B cell (primary cell): ENCODE results near the gene THSD7B. TPM values are rescaled to one million over a fixed set of nuclear protein-coding genes. Genes with fewer than 3 reads are reported as not detected.

ENCODE experiments used
- ATAC-seq: fragments of 200-7000 bp; cut with Tn5 transposase; one replicate; pipeline ENCODE4 v1.10.0; 2021; ENCODE audit warnings: low read depth, mild to moderate bottlenecking, moderate number of reproducible peaks, moderate library complexity
- CTCF ChIA-PET: fragments of 350-600 bp; sonication (Branson Sonifier 250); formaldehyde crosslinking; loops from one replicate; lab custom pipeline; 2021; ENCODE audit warnings: antibody characterized with exemption, inconsistent platforms; lab: Charles Lee
- POLR2A ChIA-PET: fragments of 350-600 bp; sonication (Branson Sonifier 250); formaldehyde crosslinking; loops from one replicate; lab custom pipeline; 2021; ENCODE audit warnings: antibody characterized with exemption; lab: Charles Lee
- DNase-seq: peaks from one replicate; pipeline ENCODE4 v3.0.0; 2013
- H2AFZ ChIP-seq: 2 replicates; pipeline ENCODE4 v1.6.1; 2012; ENCODE audit warnings: mild to moderate bottlenecking, low read depth, low read length; ENCODE audit not compliant: insufficient read depth, poor library complexity, severe bottlenecking
- H3K27ac ChIP-seq, 2 donors: 1 replicate in 1 of 2; 2 replicates in 1 of 2; pipeline ENCODE4 v1.5.1; 2012 to 2013; ENCODE audit warnings: low read length in 2 of 2, mild to moderate bottlenecking in 2 of 2, moderate library complexity in 1 of 2
- H3K27me3 ChIP-seq, 4 experiments: fragments of 200-600 bp in 1 of 4; sonication (generic) in 1 of 4; replicated peaks in 1 of 4; 1 replicate in 2 of 4; 2 replicates in 2 of 4; pipeline versions ENCODE4 v1.6.1 to v1.7.0; 2013 to 2016; ENCODE audit warnings: low read length in 3 of 4, mild to moderate bottlenecking in 2 of 4, mixed read lengths in 1 of 4, moderate library complexity in 1 of 4; ENCODE audit not compliant: insufficient read depth in 4 of 4, control insufficient read depth in 3 of 4; ENCODE audit errors: control extremely low read depth in 1 of 4
- H3K36me3 ChIP-seq, 2 experiments: replicated peaks in 1 of 2; 1 replicate in 1 of 2; 2 replicates in 1 of 2; pipeline versions ENCODE4 v1.6.1 to v1.7.1; 2013; ENCODE audit warnings: low read length in 1 of 2; ENCODE audit not compliant: insufficient read depth in 2 of 2, control insufficient read depth in 1 of 2; ENCODE audit errors: control extremely low read depth in 1 of 2, extremely low read depth in 1 of 2
- H3K4me1 ChIP-seq, 2 donors: fragments of 200-600 bp in 1 of 2; sonication (generic) in 1 of 2; 1 replicate in 1 of 2; 2 replicates in 1 of 2; pipeline versions ENCODE4 v1.5.1 to v1.6.1; 2013 to 2017; ENCODE audit warnings: low read length in 2 of 2; ENCODE audit not compliant: control insufficient read depth in 2 of 2, insufficient read depth in 2 of 2
- H3K4me2 ChIP-seq: replicated peaks from 2 replicates; pipeline ENCODE3; 2012; ENCODE audit warnings: mild to moderate bottlenecking, low read depth, low read length; ENCODE audit not compliant: poor library complexity, severe bottlenecking
- H3K4me3 ChIP-seq, 5 experiments: fragments of 200-600 bp in 1 of 5; sonication (generic) in 1 of 5; 1 replicate in 3 of 5; 2 replicates in 2 of 5; pipeline versions ENCODE4 v1.5.1 to v1.7.0; 2011 to 2016; ENCODE audit warnings: low read length in 4 of 5, mild to moderate bottlenecking in 4 of 5, low read depth in 2 of 5, control low read depth in 1 of 5, moderate library complexity in 1 of 5; ENCODE audit not compliant: insufficient read depth in 1 of 5; ENCODE audit errors: control extremely low read depth in 1 of 5, extremely low read depth in 1 of 5
- H3K79me2 ChIP-seq: fragments of 200-600 bp; sonication (generic); one replicate; pipeline ENCODE4 v1.6.0; 2016; ENCODE audit warnings: low read length; ENCODE audit not compliant: control insufficient read depth, insufficient read depth
- H3K9ac ChIP-seq: fragments of 200-600 bp; sonication (generic); 2 replicates; pipeline ENCODE4 v1.6.1; 2017; ENCODE audit warnings: mild to moderate bottlenecking, low read length, moderate library complexity
- H3K9me3 ChIP-seq, 3 donors: one replicate each; pipeline versions ENCODE4 v1.6.1 to v1.7.1; 2013; ENCODE audit warnings: low read length in 2 of 3; ENCODE audit not compliant: control insufficient read depth in 2 of 3, insufficient read depth in 1 of 3; ENCODE audit errors: control extremely low read depth in 1 of 3
- H4K20me1 ChIP-seq: 2 replicates; pipeline ENCODE4 v1.6.0; 2012; ENCODE audit warnings: mild to moderate bottlenecking, low read length; ENCODE audit not compliant: insufficient read depth, control insufficient read depth, poor library complexity, severe bottlenecking
- H3K27ac Mint-ChIP-seq: one replicate; pipeline ENCODE4 v1.8.0; 2021; ENCODE audit warnings: mixed read lengths
- H3K27me3 Mint-ChIP-seq: one replicate; pipeline ENCODE4 v1.8.0; 2021; ENCODE audit warnings: mixed read lengths
- H3K4me1 Mint-ChIP-seq: one replicate; pipeline ENCODE4 v1.8.0; 2021; ENCODE audit warnings: mixed read lengths
- H3K4me3 Mint-ChIP-seq: one replicate; pipeline ENCODE4 v1.8.0; 2021; ENCODE audit warnings: mixed read lengths
- H3K9me3 Mint-ChIP-seq: one replicate; pipeline ENCODE4 v1.8.0; 2022; ENCODE audit warnings: mixed read lengths; ENCODE audit not compliant: insufficient read depth
- CTCF ChIP-seq: fragments of 200-600 bp; IDR thresholded peaks from one replicate; pipeline ENCODE4 v1.8.0; 2022; ENCODE audit warnings: antibody characterized with exemption, mild to moderate bottlenecking
- EZH2 ChIP-seq: IDR thresholded peaks from 2 replicates; pipeline ENCODE4 v1.6.1; 2012; ENCODE audit warnings: borderline replicate concordance, low read depth, mild to moderate bottlenecking, moderate library complexity, low read length; ENCODE audit not compliant: insufficient read depth, poor library complexity, severe bottlenecking
- WGBS: methylation state at CpG from one replicate; pipeline ENCODE4 v1.1.5; 2013; ENCODE audit warnings: missing lambda C conversion rate; ENCODE audit not compliant: insufficient coverage; 5-methylcytosine and 5-hydroxymethylcytosine counted together
- intact Hi-C: fragments of 100-400 bp; cut with micrococcal nuclease; formaldehyde crosslinking; loops from one replicate; pipeline ENCODE4 v1.10.0; 2022
- polyA plus RNA-seq: library from polyadenylated mRNA; depleted of rRNA; stranded (reverse); fragments of >200 nt; gene quantifications from 2 replicates; pipeline ENCODE4 v1.2.3, GENCODE V29; 2012
- total RNA-seq, 2 donors: library from RNA; stranded (reverse); fragments of 120-200 nt in 1 of 2; gene quantifications; 1 replicate in 1 of 2; 2 replicates in 1 of 2; pipeline versions ENCODE4 v1.2.3 to v1.2.4, GENCODE V29; 2013 to 2022

The THSD7B gene
- total and polyA plus RNA-seq, 2 donors (not counting 1 experiment from before 2014, with no cell fraction given), result 0.76 TPM; not detected in 1

GRCh38 chr2:137172162-137172561 lies 406.8 kb downstream of the THSD7B start:
- no peak overlapping the region for H3K4me3 ChIP-seq
- TF ChIP-seq CTCF (no peak), EZH2 (no peak)
- no CpG with 5 or more reads among the region's 1 CpG for WGBS
- H3K79me2 ChIP-seq, result no peaks in the 10 kb centered on the region
- H3K27ac ChIP-seq, result no peak overlapping the region
- intact Hi-C loops, result no loop called here
- no peak overlapping the region for H3K9ac ChIP-seq
- H3K27me3 ChIP-seq, result no peaks in the 10 kb centered on the region
- no peaks in the 10 kb centered on the region for H3K36me3 ChIP-seq
- peaks cover 3% of the 10 kb centered on the region for H3K9me3 Mint-ChIP-seq
- no peak for ATAC-seq
- H3K4me3 Mint-ChIP-seq, result no peak overlapping the region
- H3K4me2 ChIP-seq, result no peak overlapping the region
- H4K20me1 ChIP-seq, result no peaks in the 10 kb centered on the region
- DNase-seq, result no peak
- ChIA-PET POLR2A (no interaction called here), CTCF (no interaction called here)
- no peaks in the 10 kb centered on the region for H3K9me3 ChIP-seq
- no peaks in the 10 kb centered on the region for H3K27me3 Mint-ChIP-seq
- H3K4me1 Mint-ChIP-seq, result no peaks in the 10 kb centered on the region
- H3K27ac Mint-ChIP-seq, result no peak overlapping the region
- no peak overlapping the region for H2AFZ ChIP-seq
- no peaks in the 10 kb centered on the region for H3K4me1 ChIP-seq

DNA sequence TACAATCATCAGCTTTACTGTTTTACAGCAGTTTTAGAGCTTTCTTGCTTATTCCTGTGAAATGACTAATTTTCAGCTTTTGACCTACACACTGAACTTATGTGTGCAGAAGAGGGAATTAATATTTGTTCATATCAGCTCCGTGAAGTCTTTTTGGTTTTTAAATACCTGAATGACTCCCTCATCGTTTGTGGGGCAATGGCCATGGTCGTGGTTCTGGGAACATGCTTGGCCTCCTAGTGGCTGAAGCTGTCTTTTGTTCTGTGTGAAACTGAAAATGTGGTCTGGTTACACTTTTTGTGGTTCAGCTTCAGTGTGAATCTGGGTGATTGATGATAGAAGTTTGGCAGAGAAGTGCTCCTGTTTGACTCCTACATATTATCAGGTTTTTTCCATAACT lies 408.1 kb downstream of the THSD7B start:
- Histone ChIP-seq H3K9me3 (no peaks in the 10 kb centered on the region), H3K4me3 (no peak overlapping the region), H3K36me3 (no peaks in the 10 kb centered on the region), H4K20me1 (no peaks in the 10 kb centered on the region), H3K27ac (no peak overlapping the region), H3K27me3 (no peaks in the 10 kb centered on the region), H2AFZ (no peak overlapping the region), H3K4me1 (no peaks in the 10 kb centered on the region), H3K9ac (no peak overlapping the region), H3K79me2 (no peaks in the 10 kb centered on the region), H3K4me2 (no peak overlapping the region)
- TF ChIP-seq EZH2, result no peak
- TF ChIP-seq CTCF, result no peak
- WGBS, result 46% methylated on average over 3 of the region's 3 CpGs
- ATAC-seq, result no peak
- no peak for DNase-seq
- Mint-ChIP-seq H3K9me3 (peaks cover 3% of the 10 kb centered on the region), H3K27me3 (no peaks in the 10 kb centered on the region), H3K4me1 (no peaks in the 10 kb centered on the region), H3K27ac (no peak overlapping the region), H3K4me3 (no peak overlapping the region)
- POLR2A ChIA-PET, result no interaction called here
- CTCF ChIA-PET, result interaction anchor here (1.6 kb wide), 1 partner anchor 1260 kb away, joined by 4 read pairs; no protein-coding TSS in a partner anchor
- intact Hi-C loops, result no loop called here
